SIG-M5 treated with dmso at 0.1 percent for 504 hours (cell line): Measurements from ENCODE around the gene NOTCH4.
"Not testable (repeated sequence)": the region's sequence is repeated elsewhere in the genome, so short reads cannot be mapped to it uniquely, and the experiment has no call there.

ENCODE experiments used
- DNase-seq: peaks from one replicate; lab custom pipeline; 2025; ENCODE audit not compliant: unreplicated experiment; lab: John Stamatoyannopoulos, UW

The NOTCH4 gene

GRCh38 chr6:32194825-32195651 is 28.8 kb downstream of the NOTCH4 start:
- DNase-seq: peak; percentile 71

- no peak for DNase-seq
Measured at GRCh38 chr6:32194388-32194787, 29.5 kb downstream of the NOTCH4 start.

- DNase-seq: not testable (repeated sequence)
Measured at GRCh38 chr6:32193096-32193495, 30.8 kb downstream of the NOTCH4 start.

- peak; percentile 66 for DNase-seq
Measured at GRCh38 chr6:32192608-32193039, 31.2 kb downstream of the NOTCH4 start, which contains the start of gene GPSM3. TSS of gene GPSM3 (minus strand) at chr6:32192643. CDS start at chr6:32192513, 130 bp downstream.

- DNase-seq: no peak
Measured at GRCh38 chr6:32191696-32192607, 31.9 kb downstream of the NOTCH4 start.

- DNase-seq: no peak
Measured at GRCh38 chr6:32190911-32191677, 32.8 kb downstream of the NOTCH4 start.

GRCh38 chr6:32190054-32190851 is 33.6 kb downstream of the NOTCH4 start, which contains the start of gene PBX2:
TSS of gene PBX2 (minus strand) at chr6:32190202. CDS start at chr6:32189915, 287 bp downstream.
- DNase-seq: peak; percentile 93

- DNase-seq: no peak
Measured at GRCh38 chr6:32189742-32190053, 34.2 kb downstream of the NOTCH4 start.

- no peak for DNase-seq
Measured at GRCh38 chr6:32189069-32189741, 34.7 kb downstream of the NOTCH4 start.

- no peak for DNase-seq
Measured at GRCh38 chr6:32188381-32189068, 35.3 kb downstream of the NOTCH4 start.

- not testable (repeated sequence) for DNase-seq
Measured at GRCh38 chr6:32187725-32188380, 36.0 kb downstream of the NOTCH4 start.

- DNase-seq: no peak
Measured at GRCh38 chr6:32187009-32187709, 36.7 kb downstream of the NOTCH4 start.

- DNase-seq: not testable (repeated sequence)
Measured at GRCh38 chr6:32186151-32186840, 37.6 kb downstream of the NOTCH4 start.

GRCh38 chr6:32185681-32186131 is 38.2 kb downstream of the NOTCH4 start:
- DNase-seq: not testable (repeated sequence)

GRCh38 chr6:32184084-32184640 is 39.7 kb downstream of the NOTCH4 start, which contains the start of gene AGER:
TSS of gene AGER (minus strand) at chr6:32184253. CDS start at chr6:32184222, 31 bp downstream.
- no peak for DNase-seq

- no peak for DNase-seq
Measured at GRCh38 chr6:32183483-32184083, 40.3 kb downstream of the NOTCH4 start.
